VCaP (cell line): ENCODE results near the gene FBXW7.

ENCODE experiments used
- H3K27ac ChIP-seq: fragments of 450-650 bp; 2 replicates; pipeline ENCODE4 v1.5.1; 2017
- TF ChIP-seq, protein P1 (sequence below): fragments of 450-650 bp; conservative IDR thresholded peaks from 2 replicates; pipeline ENCODE4 v1.5.1; 2017; ENCODE audit warnings: mild to moderate bottlenecking, moderate library complexity

The FBXW7 gene

DNA sequence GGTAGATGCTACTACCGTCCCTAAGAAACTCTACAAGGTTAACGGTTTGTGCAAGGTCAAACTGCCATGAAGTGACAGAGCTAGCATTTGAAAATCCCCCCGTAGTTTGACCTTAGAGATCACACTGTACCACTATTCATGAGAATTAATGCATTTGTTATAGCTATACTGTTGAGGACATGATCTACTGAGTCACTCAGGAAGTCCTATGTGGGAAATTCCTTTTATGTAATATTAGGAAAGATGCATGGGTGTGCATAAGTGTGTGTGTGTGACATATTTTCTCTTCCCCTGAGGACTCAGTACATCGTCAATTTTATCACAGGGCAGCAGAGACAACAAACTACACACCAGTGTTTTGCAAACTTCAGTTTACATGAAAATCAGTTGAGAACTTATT is 141.1 kb downstream of the FBXW7 start:
- no peak overlapping the region for H3K27ac ChIP-seq
- TF ChIP-seq, protein P1, sequence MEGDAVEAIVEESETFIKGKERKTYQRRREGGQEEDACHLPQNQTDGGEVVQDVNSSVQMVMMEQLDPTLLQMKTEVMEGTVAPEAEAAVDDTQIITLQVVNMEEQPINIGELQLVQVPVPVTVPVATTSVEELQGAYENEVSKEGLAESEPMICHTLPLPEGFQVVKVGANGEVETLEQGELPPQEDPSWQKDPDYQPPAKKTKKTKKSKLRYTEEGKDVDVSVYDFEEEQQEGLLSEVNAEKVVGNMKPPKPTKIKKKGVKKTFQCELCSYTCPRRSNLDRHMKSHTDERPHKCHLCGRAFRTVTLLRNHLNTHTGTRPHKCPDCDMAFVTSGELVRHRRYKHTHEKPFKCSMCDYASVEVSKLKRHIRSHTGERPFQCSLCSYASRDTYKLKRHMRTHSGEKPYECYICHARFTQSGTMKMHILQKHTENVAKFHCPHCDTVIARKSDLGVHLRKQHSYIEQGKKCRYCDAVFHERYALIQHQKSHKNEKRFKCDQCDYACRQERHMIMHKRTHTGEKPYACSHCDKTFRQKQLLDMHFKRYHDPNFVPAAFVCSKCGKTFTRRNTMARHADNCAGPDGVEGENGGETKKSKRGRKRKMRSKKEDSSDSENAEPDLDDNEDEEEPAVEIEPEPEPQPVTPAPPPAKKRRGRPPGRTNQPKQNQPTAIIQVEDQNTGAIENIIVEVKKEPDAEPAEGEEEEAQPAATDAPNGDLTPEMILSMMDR, result no peak

DNA sequence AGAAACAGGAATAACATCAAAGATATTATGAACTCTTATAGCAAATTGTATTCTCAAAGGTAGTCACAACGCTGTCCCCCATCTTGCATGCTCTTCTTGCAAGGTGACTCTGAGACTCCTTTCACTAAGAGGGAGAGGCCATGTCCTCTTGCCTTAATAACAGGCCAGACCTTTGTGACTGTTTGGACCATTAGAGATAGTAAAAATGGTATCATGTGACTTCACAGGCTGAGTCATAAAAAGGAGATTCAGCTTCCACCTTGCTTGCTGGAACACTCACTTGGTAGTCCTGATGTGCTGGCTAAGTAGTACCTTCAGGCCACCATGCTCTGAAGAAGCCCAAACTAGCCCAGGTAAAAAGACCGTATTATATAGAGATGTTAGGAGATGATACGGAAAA is 143.8 kb downstream of the FBXW7 start:
- TF ChIP-seq, protein P1, result no peak
- no peak overlapping the region for H3K27ac ChIP-seq

GRCh38 chr4:152390216-152390615 is 145.7 kb downstream of the FBXW7 start:
- TF ChIP-seq, protein P1, result no peak
- H3K27ac ChIP-seq, result no peak overlapping the region

DNA sequence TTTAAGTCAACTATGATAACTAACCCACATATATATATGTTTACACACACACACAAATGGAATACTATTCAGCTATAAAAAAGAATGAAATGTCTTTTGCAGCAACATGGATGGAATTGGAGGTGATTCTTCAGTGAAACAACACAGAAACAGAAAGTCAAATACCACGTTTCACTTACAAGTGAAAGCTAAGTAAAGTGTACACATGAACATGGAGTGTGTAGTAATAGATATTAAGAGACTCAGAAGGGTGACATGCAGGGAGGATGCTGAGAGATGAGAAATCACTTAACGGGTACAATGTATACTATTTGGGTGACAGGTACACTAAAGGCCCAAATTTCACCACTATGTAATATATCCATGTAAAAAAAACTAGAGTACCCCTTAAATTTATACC is 146.5 kb downstream of the FBXW7 start:
- no peak overlapping the region for H3K27ac ChIP-seq
- TF ChIP-seq, protein P1, result no peak

- no peak overlapping the region for H3K27ac ChIP-seq
- TF ChIP-seq, protein P1, result peak; percentile 81
Observed at GRCh38 chr4:152385551-152385950, 150.3 kb downstream of the FBXW7 start.

DNA sequence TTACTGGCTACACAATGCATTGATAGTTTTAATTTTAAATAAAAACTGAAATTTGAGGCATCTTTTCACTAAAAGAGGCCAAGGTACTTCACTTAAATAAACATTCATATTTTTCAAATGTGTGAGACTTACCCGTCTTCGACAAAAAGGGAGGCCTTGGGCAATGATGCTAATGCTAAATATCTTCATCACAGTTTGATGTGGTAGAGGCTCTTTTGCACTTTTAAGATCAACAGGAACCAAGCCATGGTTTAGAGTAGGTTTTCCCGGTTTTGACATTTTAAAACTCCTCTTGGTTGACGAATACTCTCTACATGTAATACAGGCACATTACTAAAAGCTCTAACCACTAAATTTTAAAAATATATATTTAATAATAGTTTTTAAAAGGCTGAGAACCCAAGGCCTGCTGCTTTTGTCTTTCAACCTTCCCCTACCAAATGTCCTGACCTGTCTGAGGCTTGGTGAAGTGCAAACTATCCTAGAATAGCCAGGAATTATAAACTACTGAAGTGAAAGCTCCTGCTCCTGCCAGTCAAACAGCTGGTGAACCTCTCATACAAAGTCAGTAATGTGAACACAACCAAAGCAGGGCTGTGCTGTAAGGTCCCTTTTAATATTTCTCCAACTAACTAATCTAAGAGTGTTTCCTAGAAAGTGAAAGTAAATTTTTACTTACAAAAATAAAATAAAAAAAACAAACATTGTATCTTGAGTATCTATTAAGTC is 153.7 kb downstream of the FBXW7 start:
- H3K27ac ChIP-seq, result no peak overlapping the region
- TF ChIP-seq, protein P1, result no peak

- H3K27ac ChIP-seq, result no peak overlapping the region
- TF ChIP-seq, protein P1, result no peak
Observed at GRCh38 chr4:152380919-152381318, 155.0 kb downstream of the FBXW7 start.
